ENCODE results near the gene NUCB1. TPM values are rescaled to one million over a fixed set of nuclear protein-coding genes. Genes with fewer than 3 reads are reported as not detected.

The NUCB1 gene
- total and polyA plus RNA-seq, 9 of the 15 experiments (the other 6 are each of a cell fraction or from before 2014, with no cell fraction given) = 3.1 to 153 (median 71.7) TPM

DNA sequence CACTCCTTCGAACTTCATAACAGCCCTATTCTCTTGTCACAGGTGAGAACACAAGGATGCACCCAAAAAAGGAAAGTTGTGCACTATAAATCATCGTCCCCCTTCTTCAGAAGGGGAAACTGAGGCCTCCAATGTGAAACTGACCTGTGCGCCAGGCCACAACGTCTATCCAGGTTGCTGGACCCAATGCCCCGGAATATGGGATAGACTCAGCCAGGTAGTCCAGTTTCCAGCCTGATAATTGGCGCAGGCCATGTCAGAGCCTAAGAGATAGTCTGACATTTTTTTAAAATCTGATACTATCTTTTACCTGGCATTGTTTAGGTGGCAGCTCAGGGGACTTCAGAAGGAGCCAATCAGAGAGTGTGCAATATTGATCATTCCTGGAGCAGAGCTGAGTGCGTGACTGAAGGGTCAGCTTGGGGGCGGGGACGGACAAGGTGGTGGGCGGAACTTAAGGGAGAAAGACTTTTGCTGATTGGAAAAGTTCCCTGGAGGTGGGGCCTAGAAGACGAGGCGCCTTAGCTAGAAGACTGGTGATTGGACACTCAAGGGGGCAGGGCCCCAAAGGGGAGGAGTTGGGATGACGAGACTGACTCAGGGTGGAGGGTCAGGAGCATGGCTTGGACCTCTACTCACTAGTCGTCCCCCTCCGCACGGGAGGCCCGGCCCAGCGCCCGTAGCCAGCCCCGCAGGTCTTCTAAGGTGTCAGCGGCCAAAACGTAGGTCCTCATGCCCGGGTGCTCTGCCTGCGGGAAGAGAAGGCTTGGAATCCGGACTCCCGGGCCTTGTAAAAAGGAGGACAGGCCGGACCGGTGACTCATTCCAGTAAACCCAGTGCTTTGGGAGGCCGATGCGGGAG is 40.2 kb upstream of the NUCB1 start (continued):
- TF ChIP-seq HIVEP1 (CRISPR knock-in tag; IDR thresholded peaks at IDR 0.05) (no peak), CREB1 (IDR thresholded peaks at IDR 0.05) (peak; percentile 59; the same call in 1 of the 2 replicates), CREB1 (CRISPR knock-in tag; IDR thresholded peaks at IDR 0.05) (peak; percentile 69), GABPB2 (CRISPR knock-in tag; conservative IDR thresholded peaks at IDR 0.05) (no peak), TBL1XR1 (IDR thresholded peaks at IDR 0.05; ENCODE audit: low read length in 2 of 2) (0 out of 4 replicates have a peak, but pooled peaks of 1 of the 2 experiments have one; percentile 36), MEF2D (tag; conservative IDR thresholded peaks at IDR 0.05; ENCODE audit: low read depth) (no peak), CBX8 (IDR thresholded peaks at IDR 0.05; ENCODE audit: borderline replicate concordance, extremely low read depth, low read depth, low read length, poor library complexity, severe bottlenecking) (no peak), BRCA1 (IDR thresholded peaks at IDR 0.05) (no peak), BRCA1 (CRISPR knock-in tag; IDR thresholded peaks at IDR 0.05) (no peak), YBX1 (IDR thresholded peaks at IDR 0.05) (no peak), ZNF347 (CRISPR knock-in tag; IDR thresholded peaks at IDR 0.05; ENCODE audit: low read depth) (no peak), ZFX (CRISPR knock-in tag; IDR thresholded peaks at IDR 0.05) (peak; percentile 90), ZBED1 (IDR thresholded peaks at IDR 0.05) (no peak), ZNF551 (CRISPR knock-in tag; IDR thresholded peaks at IDR 0.05) (no peak), RAD21 (CRISPR knock-in tag; conservative IDR thresholded peaks at IDR 0.05 in 1 of 2, IDR thresholded peaks at IDR 0.05 in 1 of 2) (no peak), TARDBP (IDR thresholded peaks at IDR 0.05) (no peak), PURB (CRISPR knock-in tag; IDR thresholded peaks at IDR 0.05; ENCODE audit: low read depth) (no peak), NRF1 (conservative IDR thresholded peaks at IDR 0.05 in 1 of 2, IDR thresholded peaks at IDR 0.05 in 1 of 2) (peak; percentile 68 to 72), POU5F1 (IDR thresholded peaks at IDR 0.05; ENCODE audit: borderline replicate concordance, low read depth, low read length, partially characterized antibody) (no peak), CTBP1 (IDR thresholded peaks at IDR 0.05; ENCODE audit: borderline replicate concordance) (no peak), MYNN (IDR thresholded peaks at IDR 0.05) (no peak), MYNN (CRISPR knock-in tag; IDR thresholded peaks at IDR 0.05) (no peak), ZNF444 (CRISPR knock-in tag; IDR thresholded peaks at IDR 0.05) (no peak)
- TF ChIP-seq, protein P1, sequence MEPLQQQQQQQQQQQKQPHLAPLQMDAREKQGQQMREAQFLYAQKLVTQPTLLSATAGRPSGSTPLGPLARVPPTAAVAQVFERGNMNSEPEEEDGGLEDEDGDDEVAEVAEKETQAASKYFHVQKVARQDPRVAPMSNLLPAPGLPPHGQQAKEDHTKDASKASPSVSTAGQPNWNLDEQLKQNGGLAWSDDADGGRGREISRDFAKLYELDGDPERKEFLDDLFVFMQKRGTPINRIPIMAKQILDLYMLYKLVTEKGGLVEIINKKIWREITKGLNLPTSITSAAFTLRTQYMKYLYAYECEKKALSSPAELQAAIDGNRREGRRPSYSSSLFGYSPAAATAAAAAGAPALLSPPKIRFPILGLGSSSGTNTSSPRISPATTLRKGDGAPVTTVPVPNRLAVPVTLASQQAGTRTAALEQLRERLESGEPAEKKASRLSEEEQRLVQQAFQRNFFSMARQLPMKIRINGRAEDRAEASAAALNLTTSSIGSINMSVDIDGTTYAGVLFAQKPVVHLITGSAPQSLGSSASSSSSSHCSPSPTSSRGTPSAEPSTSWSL (CRISPR knock-in tag; IDR thresholded peaks at IDR 0.05; ENCODE audit: borderline replicate concordance) = no peak
- TF ChIP-seq, protein P2, sequence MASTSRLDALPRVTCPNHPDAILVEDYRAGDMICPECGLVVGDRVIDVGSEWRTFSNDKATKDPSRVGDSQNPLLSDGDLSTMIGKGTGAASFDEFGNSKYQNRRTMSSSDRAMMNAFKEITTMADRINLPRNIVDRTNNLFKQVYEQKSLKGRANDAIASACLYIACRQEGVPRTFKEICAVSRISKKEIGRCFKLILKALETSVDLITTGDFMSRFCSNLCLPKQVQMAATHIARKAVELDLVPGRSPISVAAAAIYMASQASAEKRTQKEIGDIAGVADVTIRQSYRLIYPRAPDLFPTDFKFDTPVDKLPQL (IDR thresholded peaks at IDR 0.05; ENCODE audit: extremely low read depth, insufficient read length) = no peak
- TF ChIP-seq, protein P3, sequence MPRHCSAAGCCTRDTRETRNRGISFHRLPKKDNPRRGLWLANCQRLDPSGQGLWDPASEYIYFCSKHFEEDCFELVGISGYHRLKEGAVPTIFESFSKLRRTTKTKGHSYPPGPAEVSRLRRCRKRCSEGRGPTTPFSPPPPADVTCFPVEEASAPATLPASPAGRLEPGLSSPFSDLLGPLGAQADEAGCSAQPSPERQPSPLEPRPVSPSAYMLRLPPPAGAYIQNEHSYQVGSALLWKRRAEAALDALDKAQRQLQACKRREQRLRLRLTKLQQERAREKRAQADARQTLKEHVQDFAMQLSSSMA (CRISPR knock-in tag; IDR thresholded peaks at IDR 0.05) = no peak
- TF ChIP-seq, protein P4, sequence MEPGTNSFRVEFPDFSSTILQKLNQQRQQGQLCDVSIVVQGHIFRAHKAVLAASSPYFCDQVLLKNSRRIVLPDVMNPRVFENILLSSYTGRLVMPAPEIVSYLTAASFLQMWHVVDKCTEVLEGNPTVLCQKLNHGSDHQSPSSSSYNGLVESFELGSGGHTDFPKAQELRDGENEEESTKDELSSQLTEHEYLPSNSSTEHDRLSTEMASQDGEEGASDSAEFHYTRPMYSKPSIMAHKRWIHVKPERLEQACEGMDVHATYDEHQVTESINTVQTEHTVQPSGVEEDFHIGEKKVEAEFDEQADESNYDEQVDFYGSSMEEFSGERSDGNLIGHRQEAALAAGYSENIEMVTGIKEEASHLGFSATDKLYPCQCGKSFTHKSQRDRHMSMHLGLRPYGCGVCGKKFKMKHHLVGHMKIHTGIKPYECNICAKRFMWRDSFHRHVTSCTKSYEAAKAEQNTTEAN (CRISPR knock-in tag; IDR thresholded peaks at IDR 0.05) = no peak
